PFSK-1 (cell line): ENCODE measurements around the gene VAV2.

ENCODE experiments used
- POLR2AphosphoS5 ChIP-seq: IDR thresholded peaks from 2 replicates; pipeline ENCODE4 v1.6.1; 2012; ENCODE audit warnings: low read depth, mild to moderate bottlenecking, control low read depth, low read length, moderate library complexity
- SIN3A ChIP-seq: IDR thresholded peaks from 2 replicates; pipeline ENCODE4 v1.6.1; 2012; ENCODE audit warnings: mild to moderate bottlenecking, low read length, moderate library complexity, borderline replicate concordance; ENCODE audit not compliant: insufficient read depth
- TAF1 ChIP-seq: IDR thresholded peaks from 2 replicates; pipeline ENCODE4 v1.6.1; 2012; ENCODE audit warnings: low read length, control low read depth, borderline replicate concordance; ENCODE audit not compliant: insufficient read depth
- TF ChIP-seq, protein P1 (sequence below), 2 experiments: IDR thresholded peaks; 2 replicates each; pipeline versions ENCODE4 v1.6.1 to v1.8.0; 2011 to 2012; ENCODE audit warnings: low read depth in 2 of 2, low read length in 2 of 2, control low read depth in 1 of 2, inconsistent platforms in 1 of 2, mild to moderate bottlenecking in 1 of 2, moderate library complexity in 1 of 2; ENCODE audit not compliant: insufficient read depth in 1 of 2

DNA sequence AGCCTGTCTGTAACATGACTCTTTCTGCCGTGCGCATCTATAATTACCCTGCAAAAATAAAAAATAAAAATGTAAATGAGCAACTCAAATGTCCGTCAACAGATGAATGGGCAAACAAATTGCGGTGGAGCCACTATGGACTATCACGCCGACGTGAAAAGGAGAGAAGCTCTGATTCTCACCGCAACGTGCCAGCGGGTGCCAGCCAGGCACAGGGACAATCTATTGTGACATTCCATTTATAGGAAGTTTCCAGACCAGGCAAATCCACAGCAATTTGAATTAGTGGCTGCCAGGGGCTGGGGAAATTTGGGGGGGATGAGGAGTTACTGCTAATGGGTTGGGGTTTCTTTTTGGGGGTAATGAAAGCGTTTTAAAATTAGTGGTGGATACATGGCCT, 96.8 kb downstream of the VAV2 start:
- TF ChIP-seq POLR2AphosphoS5 (no peak), SIN3A (no peak), TAF1 (no peak)
- TF ChIP-seq, protein P1, sequence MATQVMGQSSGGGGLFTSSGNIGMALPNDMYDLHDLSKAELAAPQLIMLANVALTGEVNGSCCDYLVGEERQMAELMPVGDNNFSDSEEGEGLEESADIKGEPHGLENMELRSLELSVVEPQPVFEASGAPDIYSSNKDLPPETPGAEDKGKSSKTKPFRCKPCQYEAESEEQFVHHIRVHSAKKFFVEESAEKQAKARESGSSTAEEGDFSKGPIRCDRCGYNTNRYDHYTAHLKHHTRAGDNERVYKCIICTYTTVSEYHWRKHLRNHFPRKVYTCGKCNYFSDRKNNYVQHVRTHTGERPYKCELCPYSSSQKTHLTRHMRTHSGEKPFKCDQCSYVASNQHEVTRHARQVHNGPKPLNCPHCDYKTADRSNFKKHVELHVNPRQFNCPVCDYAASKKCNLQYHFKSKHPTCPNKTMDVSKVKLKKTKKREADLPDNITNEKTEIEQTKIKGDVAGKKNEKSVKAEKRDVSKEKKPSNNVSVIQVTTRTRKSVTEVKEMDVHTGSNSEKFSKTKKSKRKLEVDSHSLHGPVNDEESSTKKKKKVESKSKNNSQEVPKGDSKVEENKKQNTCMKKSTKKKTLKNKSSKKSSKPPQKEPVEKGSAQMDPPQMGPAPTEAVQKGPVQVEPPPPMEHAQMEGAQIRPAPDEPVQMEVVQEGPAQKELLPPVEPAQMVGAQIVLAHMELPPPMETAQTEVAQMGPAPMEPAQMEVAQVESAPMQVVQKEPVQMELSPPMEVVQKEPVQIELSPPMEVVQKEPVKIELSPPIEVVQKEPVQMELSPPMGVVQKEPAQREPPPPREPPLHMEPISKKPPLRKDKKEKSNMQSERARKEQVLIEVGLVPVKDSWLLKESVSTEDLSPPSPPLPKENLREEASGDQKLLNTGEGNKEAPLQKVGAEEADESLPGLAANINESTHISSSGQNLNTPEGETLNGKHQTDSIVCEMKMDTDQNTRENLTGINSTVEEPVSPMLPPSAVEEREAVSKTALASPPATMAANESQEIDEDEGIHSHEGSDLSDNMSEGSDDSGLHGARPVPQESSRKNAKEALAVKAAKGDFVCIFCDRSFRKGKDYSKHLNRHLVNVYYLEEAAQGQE (IDR thresholded peaks at IDR 0.05; ENCODE audit: insufficient read depth in 1 of 2, low read depth in 2 of 2, low read length in 2 of 2) = no peak
